HEK293 (cell line): Measurements from ENCODE around the gene TEX14.

Experiments
- CTCF ChIA-PET: fragments of 350-600 bp; formaldehyde crosslinking; extraction: SDS; loops from one replicate; lab custom pipeline; 2021; ENCODE audit warnings: antibody characterized with exemption; lab: Yijun Ruan, JAX
- POLR2A ChIA-PET: fragments of 300-600 bp; formaldehyde crosslinking; extraction: SDS; loops from one replicate; lab custom pipeline; 2020; ENCODE audit warnings: antibody characterized with exemption, inconsistent platforms; lab: Yijun Ruan, JAX
- H3K27ac ChIP-seq: fragments of 200-500 bp; sonication (Bioruptor generic); 2 replicates; pipeline ENCODE4 v1.5.1; 2014; ENCODE audit warnings: low read depth, low read length, control low read depth, inconsistent platforms; ENCODE audit errors: extremely low read depth
- H3K36me3 ChIP-seq, 2 experiments: fragments of 200-500 bp in 1 of 2; sonication (Bioruptor generic) in 1 of 2; 1 replicate in 1 of 2; 2 replicates in 1 of 2; pipeline ENCODE4 v1.5.1; 2014 to 2017; ENCODE audit warnings: inconsistent platforms in 2 of 2, low read length in 2 of 2; ENCODE audit not compliant: control insufficient read depth in 2 of 2, insufficient read depth in 1 of 2
- H3K4me1 ChIP-seq: fragments of 200-500 bp; sonication (Bioruptor generic); 2 replicates; pipeline ENCODE4 v1.5.1; 2014; ENCODE audit warnings: mild to moderate bottlenecking, low read length, inconsistent platforms; ENCODE audit not compliant: control insufficient read depth, insufficient read depth
- H3K4me3 ChIP-seq: 2 replicates; pipeline ENCODE4 v1.5.1; 2011; ENCODE audit warnings: low read depth, mild to moderate bottlenecking, control low read depth, low read length, moderate library complexity
- H3K9me3 ChIP-seq: fragments of 200-500 bp; sonication (Bioruptor generic); 2 replicates; pipeline ENCODE4 v1.5.1; 2014; ENCODE audit warnings: low read depth, low read length, inconsistent platforms; ENCODE audit not compliant: control insufficient read depth, insufficient read depth
- GLIS1 ChIP-seq: fragments of 450-650 bp; formaldehyde crosslinking; IDR thresholded peaks from 2 replicates; pipeline ENCODE4 v1.5.1; 2016; ENCODE audit warnings: missing biosample characterization, missing genetic modification characterization
- HIC1 ChIP-seq: fragments of 450-650 bp; formaldehyde crosslinking; IDR thresholded peaks from 2 replicates; pipeline ENCODE4 v1.5.1; 2016; ENCODE audit warnings: missing biosample characterization, missing genetic modification characterization
- KLF17 ChIP-seq: fragments of 450-650 bp; formaldehyde crosslinking; IDR thresholded peaks from 2 replicates; pipeline ENCODE4 v1.5.1; 2016; ENCODE audit warnings: missing biosample characterization, missing genetic modification characterization
- PRDM2 ChIP-seq: fragments of 450-650 bp; formaldehyde crosslinking; IDR thresholded peaks from 2 replicates; pipeline ENCODE4 v1.5.1; 2016; ENCODE audit warnings: missing biosample characterization, missing genetic modification characterization, borderline replicate concordance
- ZBTB20 ChIP-seq: fragments of 450-650 bp; formaldehyde crosslinking; IDR thresholded peaks from 2 replicates; pipeline ENCODE4 v1.5.1; 2016; ENCODE audit warnings: missing biosample characterization, missing genetic modification characterization
- ZBTB7A ChIP-seq: fragments of 450-650 bp; formaldehyde crosslinking; IDR thresholded peaks from 2 replicates; pipeline ENCODE4 v1.5.1; 2016; ENCODE audit warnings: low read depth, missing biosample characterization, missing genetic modification characterization
- ZFHX2 ChIP-seq: fragments of 450-650 bp; formaldehyde crosslinking; conservative IDR thresholded peaks from 2 replicates; pipeline ENCODE4 v1.5.1; 2016; ENCODE audit warnings: missing biosample characterization, missing genetic modification characterization
- ZNF169 ChIP-seq: fragments of 450-650 bp; formaldehyde crosslinking; IDR thresholded peaks from 2 replicates; pipeline ENCODE4 v1.5.1; 2016; ENCODE audit warnings: missing biosample characterization, missing genetic modification characterization
- ZNF214 ChIP-seq: fragments of 450-650 bp; formaldehyde crosslinking; IDR thresholded peaks from 2 replicates; pipeline ENCODE4 v1.5.1; 2017; ENCODE audit warnings: missing biosample characterization, mild to moderate bottlenecking, missing genetic modification characterization, borderline replicate concordance
- ZNF341 ChIP-seq: fragments of 450-650 bp; formaldehyde crosslinking; IDR thresholded peaks from 2 replicates; pipeline ENCODE4; 2016; ENCODE audit warnings: low read depth, missing biosample characterization, missing genetic modification characterization
- ZNF518A ChIP-seq: fragments of 450-650 bp; formaldehyde crosslinking; conservative IDR thresholded peaks from 2 replicates; pipeline ENCODE4 v1.5.1; 2016; ENCODE audit warnings: low read depth, missing biosample characterization, missing genetic modification characterization
- ZNF549 ChIP-seq: fragments of 450-650 bp; IDR thresholded peaks from 2 replicates; pipeline ENCODE4 v1.5.1; 2018; ENCODE audit warnings: missing biosample characterization, missing genetic modification characterization, mild to moderate bottlenecking, inconsistent platforms, moderate library complexity
- ZNF596 ChIP-seq: fragments of 450-650 bp; IDR thresholded peaks from 2 replicates; pipeline ENCODE4 v1.5.0; 2018; ENCODE audit warnings: missing biosample characterization, mild to moderate bottlenecking, missing genetic modification characterization, moderate library complexity
- ZNF629 ChIP-seq: fragments of 450-650 bp; formaldehyde crosslinking; IDR thresholded peaks from 2 replicates; pipeline ENCODE4 v1.5.1; 2017; ENCODE audit warnings: missing biosample characterization, missing genetic modification characterization
- ZSCAN16 ChIP-seq: fragments of 450-650 bp; formaldehyde crosslinking; IDR thresholded peaks from 2 replicates; pipeline ENCODE4 v1.5.1; 2016; ENCODE audit warnings: missing biosample characterization, missing genetic modification characterization
- ZSCAN23 ChIP-seq: fragments of 450-650 bp; formaldehyde crosslinking; IDR thresholded peaks from 2 replicates; pipeline ENCODE4 v1.5.1; 2016; ENCODE audit warnings: missing biosample characterization, missing genetic modification characterization

Gene TEX14

GRCh38 chr17:58617563-58617962 lies 74.3 kb downstream of the TEX14 start:
- CTCF ChIA-PET: interaction anchor here (0.5 to 0.7 kb wide), 3 partner anchors 14 to 385 kb away, joined by 3 read pairs; no protein-coding TSS in a partner anchor
- no peaks in the 10 kb centered on the region for H3K9me3 ChIP-seq
- H3K4me3 ChIP-seq: no peak overlapping the region
- no peaks in the 10 kb centered on the region for H3K4me1 ChIP-seq
- H3K27ac ChIP-seq: no peak overlapping the region
- no peak for TF ChIP-seq ZFHX2 (tag by site-specific recombination)
- TF ChIP-seq ZNF214 (tag by site-specific recombination): no peak
- no peak for TF ChIP-seq KLF17 (tag by site-specific recombination)
- no peak for TF ChIP-seq ZNF518A (tag by site-specific recombination)
- no peak for TF ChIP-seq ZNF169 (tag by site-specific recombination)
- TF ChIP-seq ZNF549 (tag by site-specific recombination): no peak
- TF ChIP-seq ZNF629 (tag by site-specific recombination): no peak
- TF ChIP-seq ZBTB20 (tag by site-specific recombination): no peak
- TF ChIP-seq GLIS1 (tag by site-specific recombination): no peak
- no peak for TF ChIP-seq ZBTB7A
- no peak for TF ChIP-seq ZSCAN23 (tag by site-specific recombination)
- TF ChIP-seq ZNF596 (tag by site-specific recombination): no peak
- TF ChIP-seq ZNF341 (tag by site-specific recombination): no peak
- no peak for TF ChIP-seq ZSCAN16
- TF ChIP-seq HIC1 (tag by site-specific recombination): no peak
- no peak for TF ChIP-seq PRDM2 (tag by site-specific recombination)
- H3K36me3 ChIP-seq: no peaks in the 10 kb centered on the region
- POLR2A ChIA-PET: interaction anchor here (1.2 kb wide), 1 partner anchor 13 kb away, joined by 9 read pairs; no protein-coding TSS in a partner anchor
